Raji (cell line): ENCODE measurements around the gene MMP14.

ENCODE experiments used
- POLR2A ChIP-seq: IDR thresholded peaks from 2 replicates; pipeline ENCODE4 v1.6.1; 2011; ENCODE audit warnings: low read depth, low read length, control low read depth; ENCODE audit not compliant: insufficient read depth

MMP14 gene

DNA sequence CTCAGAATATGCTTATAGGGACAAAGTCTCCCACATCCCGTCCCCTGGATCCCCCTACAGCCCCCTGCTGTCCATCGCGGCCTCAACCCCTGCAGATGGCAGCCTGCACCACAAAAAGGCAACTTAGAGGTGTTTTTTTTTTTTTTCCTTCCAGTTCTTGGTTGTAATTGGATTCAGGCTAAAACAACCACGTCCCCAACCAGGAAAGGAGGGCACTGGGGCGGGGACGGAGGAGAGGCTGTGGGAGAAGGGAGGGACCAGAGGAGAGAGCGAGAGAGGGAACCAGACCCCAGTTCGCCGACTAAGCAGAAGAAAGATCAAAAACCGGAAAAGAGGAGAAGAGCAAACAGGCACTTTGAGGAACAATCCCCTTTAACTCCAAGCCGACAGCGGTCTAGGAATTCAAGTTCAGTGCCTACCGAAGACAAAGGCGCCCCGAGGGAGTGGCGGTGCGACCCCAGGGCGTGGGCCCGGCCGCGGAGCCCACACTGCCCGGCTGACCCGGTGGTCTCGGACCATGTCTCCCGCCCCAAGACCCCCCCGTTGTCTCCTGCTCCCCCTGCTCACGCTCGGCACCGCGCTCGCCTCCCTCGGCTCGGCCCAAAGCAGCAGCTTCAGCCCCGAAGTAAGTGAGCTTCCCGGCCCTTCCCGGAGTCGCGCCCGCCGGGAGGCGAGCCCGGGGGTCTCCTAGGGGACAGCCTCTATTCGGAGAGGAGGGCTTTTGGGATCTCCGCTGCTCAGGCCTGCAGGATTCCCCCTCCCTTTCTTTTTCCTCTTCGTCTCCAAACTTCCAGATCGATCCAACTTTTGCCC is at the start of gene MMP14:
Gene MMP14 (plus strand): TSS at position 285 of the 813 bp plus-strand sequence. CDS start 233 bp downstream, at position 518.
- no peak for TF ChIP-seq POLR2A

- no peak for TF ChIP-seq POLR2A
These were observed 49.7 kb upstream of the MMP14 start for GRCh38 chr14:22786685-22787084.

- TF ChIP-seq POLR2A = no peak
These were observed 45.1 kb upstream of the MMP14 start for GRCh38 chr14:22791301-22791700.

DNA sequence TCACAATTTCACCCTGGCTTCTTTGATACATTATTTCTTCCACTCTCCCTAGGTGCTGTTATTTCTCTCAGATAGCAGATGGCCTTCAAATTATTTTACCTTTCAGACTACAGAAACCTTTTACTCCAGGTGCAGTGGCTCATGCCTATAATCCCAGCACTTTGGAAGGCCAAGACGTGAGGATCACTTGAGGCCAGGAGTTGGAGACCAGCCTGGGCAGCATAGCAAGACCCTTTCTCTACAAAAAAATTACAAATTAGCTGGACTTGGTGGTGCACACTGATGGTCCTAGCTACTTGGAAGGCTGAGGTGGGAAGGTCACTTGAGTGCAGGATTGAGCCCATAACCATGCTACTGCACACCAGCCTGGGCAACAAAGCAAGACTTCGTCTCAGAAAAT is 44.2 kb upstream of the MMP14 start:
- no peak for TF ChIP-seq POLR2A

DNA sequence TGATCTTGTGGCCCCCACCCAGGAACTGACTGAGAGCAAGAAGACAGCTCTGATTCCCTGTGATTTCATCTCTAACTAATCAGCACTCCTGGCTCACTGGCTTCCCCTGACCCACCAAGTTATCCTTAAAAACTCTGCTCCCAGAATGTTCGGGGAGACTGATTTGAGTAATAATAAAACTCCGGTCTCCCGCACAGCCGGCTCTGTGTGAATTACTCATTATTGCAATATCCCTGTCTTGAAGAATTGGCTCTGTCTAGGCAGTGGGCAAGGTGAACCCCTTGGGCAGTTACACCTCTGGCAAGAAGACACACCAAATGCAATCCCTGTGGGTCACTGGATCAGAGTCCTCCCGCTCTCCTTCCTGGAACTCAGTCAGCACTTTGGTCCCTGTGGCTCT is 42.4 kb upstream of the MMP14 start:
- TF ChIP-seq POLR2A = no peak

GRCh38 chr14:22794551-22794951 is 41.8 kb upstream of the MMP14 start:
- no peak for TF ChIP-seq POLR2A

DNA sequence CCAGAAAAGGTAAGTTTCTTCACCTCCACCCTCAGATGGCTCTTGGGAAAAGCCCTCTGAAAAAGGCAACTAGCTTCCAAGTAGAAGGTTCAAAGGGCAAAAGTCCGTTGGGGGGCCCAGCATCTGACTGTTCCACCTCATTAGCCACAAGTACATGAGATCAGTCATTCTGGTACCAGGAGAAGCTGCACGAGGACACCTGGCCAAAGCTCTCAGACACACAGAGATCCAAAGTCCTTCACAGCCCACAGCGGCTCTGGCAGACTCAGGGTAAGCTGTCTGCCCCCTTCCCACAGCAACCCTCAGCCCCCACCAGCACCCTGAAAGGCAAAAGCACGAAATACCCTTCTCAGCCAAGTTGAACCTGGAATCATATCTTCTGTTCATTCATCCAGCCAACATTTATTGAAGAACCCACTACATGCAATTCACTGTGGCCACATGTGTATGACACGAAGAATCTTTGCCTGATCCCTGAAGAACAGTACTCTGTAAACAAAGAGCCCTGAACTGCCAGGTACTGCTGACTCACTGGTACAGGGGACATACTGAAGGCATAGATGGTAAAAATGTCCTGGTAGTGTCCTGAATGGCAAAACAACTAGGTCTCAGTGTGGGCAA is 40.2 kb upstream of the MMP14 start:
- no peak for TF ChIP-seq POLR2A

DNA sequence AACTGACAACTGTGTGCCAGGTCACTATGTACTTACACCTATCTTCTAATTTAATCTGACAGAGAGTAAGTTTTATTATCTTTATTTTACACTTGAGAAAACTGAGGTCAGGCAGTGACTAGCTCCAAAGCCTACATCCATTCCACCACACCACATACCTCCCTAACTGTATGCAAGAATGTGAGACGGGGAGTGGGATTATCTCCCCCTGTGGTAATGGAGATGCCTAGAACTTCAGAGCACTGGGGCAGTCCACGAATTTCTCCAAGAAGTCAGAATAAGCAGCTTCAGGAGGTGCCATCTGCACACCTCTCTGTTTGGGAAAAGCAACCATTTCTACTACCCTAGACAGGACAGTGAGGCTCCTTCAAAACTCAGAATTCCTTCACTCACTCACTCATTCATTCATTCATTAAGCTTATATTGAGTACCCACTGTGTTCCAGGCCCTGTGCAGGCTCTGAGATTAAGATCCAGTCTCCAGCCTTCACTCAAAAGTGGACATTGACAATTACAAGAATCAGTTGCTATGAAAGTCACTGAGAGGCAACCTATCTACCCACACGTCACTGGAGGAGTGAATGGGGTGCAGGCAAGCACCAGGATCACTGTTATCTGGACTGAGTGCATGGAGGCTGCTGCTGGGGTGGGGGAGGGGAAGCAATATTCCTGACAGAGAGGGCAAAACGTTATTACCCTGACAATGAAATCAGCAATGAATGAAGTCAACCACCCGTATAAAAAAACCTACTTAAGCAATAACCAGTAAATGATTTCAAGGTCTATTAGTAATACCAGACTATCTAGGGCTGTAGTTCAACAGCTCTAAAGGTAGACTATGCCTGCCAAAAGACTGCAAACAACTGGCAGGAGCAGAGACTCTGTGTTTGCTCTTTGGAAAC is 39.1 kb upstream of the MMP14 start:
- TF ChIP-seq POLR2A = no peak

DNA sequence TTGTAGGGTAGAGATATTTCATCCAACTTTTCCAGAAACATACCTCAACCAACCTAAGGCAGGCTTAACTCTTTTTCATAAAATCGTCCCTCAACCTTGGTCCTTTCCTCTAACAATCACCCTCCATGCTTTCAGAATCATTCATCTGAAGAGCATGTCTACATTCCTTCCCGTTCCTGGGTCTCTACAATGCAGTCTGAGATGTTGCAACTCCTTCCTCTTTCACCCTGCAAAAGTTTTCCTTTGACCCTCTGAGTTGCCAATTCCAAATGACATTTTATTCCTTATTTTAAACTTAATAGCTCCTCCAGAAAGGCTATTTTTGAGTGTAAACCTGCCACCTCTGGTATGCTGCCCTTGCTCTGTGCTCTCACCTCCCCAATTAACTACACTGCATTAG is 37.9 kb upstream of the MMP14 start:
- TF ChIP-seq POLR2A = no peak

- no peak for TF ChIP-seq POLR2A
These were observed 36.0 kb upstream of the MMP14 start for GRCh38 chr14:22800346-22800745.

DNA sequence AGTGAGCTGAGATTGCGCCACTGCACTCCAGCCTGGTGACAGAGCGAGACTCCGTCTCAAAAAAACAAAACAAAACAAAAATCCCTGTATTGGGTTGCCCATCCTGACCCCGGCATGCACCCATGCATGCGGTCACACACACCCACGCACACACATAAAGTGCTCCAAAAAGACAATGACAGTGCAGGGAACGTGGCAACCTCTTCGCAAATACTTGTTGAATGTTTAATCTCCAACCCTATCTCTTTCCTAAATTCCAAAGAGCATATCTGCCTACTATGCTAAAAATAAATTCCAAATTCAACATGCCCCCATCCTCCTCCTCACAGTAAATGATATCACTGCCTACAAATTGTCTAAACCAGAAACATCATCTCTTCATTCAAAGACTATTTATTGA is 34.7 kb upstream of the MMP14 start:
- TF ChIP-seq POLR2A = no peak

GRCh38 chr14:22802860-22803686 is 33.3 kb upstream of the MMP14 start:
- no peak for TF ChIP-seq POLR2A

GRCh38 chr14:22803687-22803974 is 32.8 kb upstream of the MMP14 start:
- no peak for TF ChIP-seq POLR2A

DNA sequence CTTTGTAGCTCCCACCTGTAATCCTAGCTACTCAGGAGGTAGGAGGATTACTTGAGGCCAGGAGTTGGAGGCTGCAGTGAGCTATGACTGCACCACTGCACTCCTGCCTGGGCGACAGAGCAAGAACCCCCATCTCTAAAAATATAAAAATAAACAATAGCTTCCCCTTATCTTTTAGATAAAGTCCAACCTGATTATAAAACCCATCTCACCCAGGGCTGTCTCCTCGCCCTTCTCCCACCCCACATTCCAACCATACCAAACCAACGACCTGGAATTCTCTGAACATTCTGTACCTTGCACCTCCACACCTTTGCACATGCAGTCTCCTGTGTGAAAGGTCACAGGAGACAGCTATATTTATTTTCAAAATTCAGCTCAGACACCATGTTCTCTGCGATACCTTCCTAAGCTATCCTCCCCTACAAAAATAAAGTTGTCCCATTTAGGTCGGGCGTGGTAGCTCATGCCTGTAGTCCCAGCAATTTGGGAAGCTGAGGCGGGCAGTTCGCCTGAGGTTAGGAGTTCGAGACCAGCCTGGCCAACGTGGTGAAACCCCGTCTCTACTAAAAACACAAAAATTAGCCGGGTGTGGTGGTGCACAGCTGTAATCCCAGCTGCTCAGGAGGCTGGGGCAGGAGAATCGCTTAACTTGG is 28.8 kb upstream of the MMP14 start:
- TF ChIP-seq POLR2A = no peak
